OCI-LY3 (cell line): ENCODE measurements around the gene IL1B.

Experiments used
- CTCF ChIP-seq: fragments of 200-600, 300-600 bp; sonication (generic); IDR thresholded peaks from 2 replicates; pipeline ENCODE4 v1.5.1; 2014; ENCODE audit warnings: antibody characterized with exemption, low read length, low read depth
- EZH2phosphoT487 ChIP-seq: fragments of 200-600 bp; shearing (Covaris generic); IDR thresholded peaks from 2 replicates; pipeline ENCODE4 v1.6.1; 2018; ENCODE audit warnings: antibody characterized with exemption, mixed run types, low read depth

- TF ChIP-seq CTCF: no peak
- TF ChIP-seq EZH2phosphoT487: no peak
Observed at GRCh38 chr2:112876971-112877361, 40.4 kb upstream of the IL1B start.
